HG03060 (cell line): Measurements from ENCODE around the gene FSTL4.

Experiments used
- ATAC-seq: cut with Tn5 transposase; IDR thresholded peaks from one replicate; pipeline ENCODE4 v1.9.1; 2021; ENCODE audit warnings: low read depth, moderate number of reproducible peaks; ENCODE audit not compliant: unreplicated experiment

FSTL4 gene

GRCh38 chr5:133238426-133239205 lies 373.7 kb downstream of the FSTL4 start:
- ATAC-seq, result no peak

GRCh38 chr5:133236976-133237375 lies 375.4 kb downstream of the FSTL4 start:
- ATAC-seq, result no peak

- ATAC-seq, result no peak
These were observed 375.8 kb downstream of the FSTL4 start for GRCh38 chr5:133236541-133236951.

GRCh38 chr5:133235696-133236426 lies 376.5 kb downstream of the FSTL4 start:
- ATAC-seq, result no peak

- ATAC-seq, result no peak
These were observed 377.4 kb downstream of the FSTL4 start for GRCh38 chr5:133234911-133235310.

DNA sequence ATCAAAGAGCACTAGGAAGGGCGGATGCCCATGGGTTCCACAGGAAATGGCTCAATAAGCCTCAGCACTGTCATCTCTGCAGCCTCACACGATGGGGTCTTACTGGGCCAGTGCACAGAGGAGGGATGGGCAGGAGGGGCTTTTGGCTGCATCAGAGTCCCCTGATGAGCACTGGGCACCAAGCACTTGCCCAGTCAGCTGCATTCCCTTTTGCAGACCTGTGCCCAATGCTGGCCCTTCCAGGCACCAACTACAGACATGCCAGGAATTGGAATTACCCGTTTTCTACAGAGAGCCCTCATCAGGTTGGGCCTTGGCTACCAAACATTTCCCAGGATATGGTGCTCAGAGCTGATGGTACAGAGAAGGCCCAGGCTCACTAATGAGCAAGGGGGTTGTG lies 378.1 kb downstream of the FSTL4 start:
- ATAC-seq, result no peak

DNA sequence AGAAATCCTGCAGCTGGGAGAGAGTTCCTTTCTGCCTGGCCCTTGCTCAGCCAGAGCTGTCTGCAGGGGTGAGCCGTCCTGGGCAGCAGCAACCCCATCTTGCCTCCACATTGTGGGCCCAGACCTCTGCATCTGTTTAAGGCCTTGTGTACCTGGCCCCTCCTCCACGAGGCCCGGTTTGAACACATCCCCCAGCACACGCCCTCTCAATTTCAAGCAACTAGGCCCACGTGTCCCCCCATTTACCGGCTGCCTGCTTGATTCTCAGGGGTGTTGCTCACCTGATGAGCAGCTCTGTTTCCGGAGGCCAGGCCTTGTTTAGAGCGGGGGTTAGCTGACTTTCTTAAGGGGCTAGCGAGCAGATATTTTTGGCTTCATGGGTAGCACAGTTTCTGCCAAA lies 378.7 kb downstream of the FSTL4 start:
- ATAC-seq, result no peak

GRCh38 chr5:133232911-133233310 lies 379.4 kb downstream of the FSTL4 start:
- ATAC-seq, result no peak

- no peak for ATAC-seq
These were observed 379.9 kb downstream of the FSTL4 start for GRCh38 chr5:133232435-133232834.

DNA sequence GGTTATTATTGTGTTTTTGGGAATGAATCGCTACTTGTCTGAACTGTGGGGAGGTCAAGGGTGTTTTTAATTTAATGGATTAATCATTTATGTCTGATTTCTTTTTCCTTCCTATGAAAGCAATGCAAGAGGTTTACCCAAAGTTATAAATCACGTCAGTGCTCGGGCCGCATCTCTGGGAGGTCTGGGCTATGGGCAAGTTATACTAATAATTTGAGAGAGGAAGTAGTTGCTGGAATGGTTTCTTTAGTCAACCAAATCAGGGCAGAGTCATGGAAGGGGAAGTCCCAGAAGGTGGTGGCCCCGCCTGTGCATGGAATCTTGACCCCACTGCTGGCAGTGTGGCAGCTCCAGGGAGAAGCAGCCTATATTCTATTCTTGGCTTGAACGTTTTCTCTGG lies 380.3 kb downstream of the FSTL4 start:
- ATAC-seq, result no peak

GRCh38 chr5:133230823-133231578 lies 381.3 kb downstream of the FSTL4 start:
- no peak for ATAC-seq

- no peak for ATAC-seq
These were observed 382.2 kb downstream of the FSTL4 start for GRCh38 chr5:133229931-133230664.

- ATAC-seq, result no peak
These were observed 384.0 kb downstream of the FSTL4 start for GRCh38 chr5:133228316-133228715.

DNA sequence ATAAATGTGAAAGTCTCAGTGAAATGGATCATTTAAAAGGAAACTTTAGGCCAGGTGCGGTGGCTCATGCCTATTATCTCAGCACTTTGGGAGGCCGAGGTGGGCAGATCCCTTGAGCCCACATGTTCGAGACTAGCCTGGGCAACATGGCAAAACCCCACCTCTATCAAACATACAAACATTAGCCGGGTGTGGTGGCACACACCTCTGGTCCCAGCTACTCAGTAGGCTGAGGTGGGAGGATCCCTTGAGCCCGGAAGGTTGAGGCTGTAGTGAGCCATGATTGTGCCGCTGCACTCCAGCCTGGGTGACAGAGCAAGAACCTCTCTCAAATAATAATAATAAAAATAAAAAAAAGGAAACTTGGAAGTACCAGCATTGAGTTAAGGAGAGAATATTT lies 384.4 kb downstream of the FSTL4 start:
- no peak for ATAC-seq

DNA sequence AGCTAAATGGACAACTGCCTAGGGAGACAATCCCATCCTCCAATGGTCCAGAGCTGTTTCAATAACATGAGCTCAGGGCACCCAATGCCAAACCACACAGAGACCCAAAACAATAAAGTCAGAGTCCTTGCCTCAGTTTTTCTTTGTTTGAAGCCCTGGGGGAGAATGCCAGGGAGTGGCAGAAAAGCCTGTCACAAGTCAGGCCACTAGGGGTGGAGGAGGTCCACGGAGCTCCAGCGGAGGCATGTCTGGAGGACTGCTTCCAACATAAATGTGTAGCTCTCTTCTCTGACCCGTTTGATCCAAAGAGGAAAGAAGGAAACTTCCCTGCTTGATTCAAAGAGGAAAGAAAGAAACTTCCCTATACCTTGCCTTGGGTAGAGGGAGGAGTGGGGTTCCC lies 385.3 kb downstream of the FSTL4 start:
- ATAC-seq, result no peak

DNA sequence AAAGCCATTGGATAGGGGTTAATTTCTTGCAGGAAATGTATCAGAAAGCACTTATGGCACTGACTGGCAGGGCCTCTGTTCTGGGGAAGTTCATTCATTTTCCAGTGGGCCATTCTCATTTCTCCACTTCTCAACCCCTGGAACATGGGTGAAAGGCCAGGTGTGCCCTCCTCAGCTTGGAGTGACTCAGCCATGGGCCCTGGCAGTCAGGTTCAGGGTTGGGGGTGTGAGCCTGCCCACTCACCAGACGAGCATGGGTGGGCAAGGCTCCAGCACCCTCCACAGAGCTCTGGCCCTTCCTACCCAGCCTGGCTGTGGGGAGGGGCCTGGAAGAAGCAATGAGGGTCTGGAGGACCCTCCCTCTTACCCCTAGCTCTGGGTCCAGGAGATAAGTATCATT lies 386.2 kb downstream of the FSTL4 start:
- no peak for ATAC-seq

GRCh38 chr5:133225671-133226152 lies 386.6 kb downstream of the FSTL4 start:
- no peak for ATAC-seq

- ATAC-seq, result no peak
These were observed 389.4 kb downstream of the FSTL4 start for GRCh38 chr5:133222979-133223378.

DNA sequence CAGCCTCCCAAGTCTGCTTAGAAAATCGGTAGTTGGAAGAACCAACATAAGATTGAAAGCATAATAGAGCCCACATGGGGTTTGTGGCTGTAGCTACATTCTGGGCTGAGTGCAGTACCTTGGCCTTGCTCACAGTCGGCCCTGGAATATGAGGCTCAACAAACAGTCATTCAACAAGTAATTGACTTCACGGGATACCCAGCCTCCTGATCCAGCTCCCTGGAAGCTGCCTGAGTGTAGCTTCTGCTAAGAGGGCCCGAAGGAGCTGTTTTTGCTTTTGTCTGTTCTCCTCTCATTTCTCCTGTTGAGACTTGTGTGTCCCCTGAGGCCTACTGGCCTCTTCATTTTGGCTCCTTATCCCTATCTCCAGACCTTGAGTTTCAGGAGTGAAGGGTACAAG lies 389.8 kb downstream of the FSTL4 start:
- ATAC-seq, result no peak

GRCh38 chr5:133222040-133222439 lies 390.3 kb downstream of the FSTL4 start:
- no peak for ATAC-seq
